Stimulated activated CD4-positive, alpha-beta T cell treated with anti-CD3 and anti-CD28 coated beads, Interleukin-2, amount 100 ng/mL, for 24 hours (primary cell): ENCODE results near the gene CCNT1.
"Not testable (repeated sequence)": the region's sequence is repeated elsewhere in the genome, so short reads cannot be mapped to it uniquely, and the experiment has no call there.

Source experiments
- DNase-seq, 2 donors: peaks; one replicate each; pipeline ENCODE4 v3.0.0-alpha.2; 2020

CCNT1 gene

GRCh38 chr12:48690990-48691389, 25.5 kb downstream of the CCNT1 start:
- DNase-seq = no peak

- no peak for DNase-seq
Measured at GRCh38 chr12:48690436-48690835, 26.1 kb downstream of the CCNT1 start.

GRCh38 chr12:48688836-48689235, 27.7 kb downstream of the CCNT1 start:
- no peak for DNase-seq

- no peak for DNase-seq
Measured at GRCh38 chr12:48687592-48687991, 28.9 kb downstream of the CCNT1 start.

- DNase-seq = no peak
Measured at GRCh38 chr12:48686615-48687334, 29.7 kb downstream of the CCNT1 start.

GRCh38 chr12:48686037-48686595, 30.4 kb downstream of the CCNT1 start:
- no peak for DNase-seq

GRCh38 chr12:48683534-48683933, 33.0 kb downstream of the CCNT1 start:
- no peak for DNase-seq

- no peak for DNase-seq
Measured at GRCh38 chr12:48682927-48683326, 33.6 kb downstream of the CCNT1 start.

- not testable (repeated sequence) for DNase-seq
Measured at GRCh38 chr12:48682533-48682905, 34.0 kb downstream of the CCNT1 start.

- DNase-seq = peak; percentile 96 to 98
Measured at GRCh38 chr12:48681710-48682532, 34.6 kb downstream of the CCNT1 start, which contains the start of gene KANSL2. Gene KANSL2, minus strand, starts transcription at chr12:48682238. Its CDS starts 606 bp downstream, at chr12:48681632.

GRCh38 chr12:48681399-48681709, 35.2 kb downstream of the CCNT1 start:
- DNase-seq = no peak

GRCh38 chr12:48680861-48681260, 35.6 kb downstream of the CCNT1 start:
- DNase-seq = no peak

GRCh38 chr12:48678551-48679185, 37.8 kb downstream of the CCNT1 start:
- no peak for DNase-seq

- no peak for DNase-seq
Measured at GRCh38 chr12:48671231-48671856, 45.2 kb downstream of the CCNT1 start.

- DNase-seq = no peak
Measured at GRCh38 chr12:48668996-48669395, 47.5 kb downstream of the CCNT1 start.

GRCh38 chr12:48659863-48660262, 56.6 kb downstream of the CCNT1 start:
- no peak for DNase-seq

GRCh38 chr12:48651681-48652080, 64.8 kb downstream of the CCNT1 start:
- no peak for DNase-seq

GRCh38 chr12:48645354-48645753, 71.2 kb downstream of the CCNT1 start:
- DNase-seq = not testable (repeated sequence)

GRCh38 chr12:48643011-48643410, 73.5 kb downstream of the CCNT1 start:
- no peak for DNase-seq

GRCh38 chr12:48641752-48642555, 74.6 kb downstream of the CCNT1 start:
- not testable (repeated sequence) for DNase-seq

- no peak for DNase-seq
Measured at GRCh38 chr12:48640854-48641253, 75.7 kb downstream of the CCNT1 start.

GRCh38 chr12:48640428-48640827, 76.1 kb downstream of the CCNT1 start:
- no peak for DNase-seq
